ENCODE results near the gene TAGLN2.

GRCh38 chr1:159951016-159951415 lies 25.7 kb upstream of the TAGLN2 start:
- no peak for TF ChIP-seq ELF4 (CRISPR knock-in tag; IDR thresholded peaks at IDR 0.05; ENCODE audit: low read depth)
- TF ChIP-seq KAT7 (CRISPR knock-in tag; IDR thresholded peaks at IDR 0.05; ENCODE audit: borderline replicate concordance) = no peak
- TF ChIP-seq ATF2 (CRISPR knock-in tag; IDR thresholded peaks at IDR 0.05; ENCODE audit: borderline replicate concordance, low read depth) = no peak
- no peak for TF ChIP-seq CTCF (IDR thresholded peaks at IDR 0.05)
- no peak for TF ChIP-seq NFYB (CRISPR knock-in tag; conservative IDR thresholded peaks at IDR 0.05; ENCODE audit: low read depth)
- TF ChIP-seq NR1H2 (CRISPR knock-in tag; IDR thresholded peaks at IDR 0.05) = no peak
- no peak for TF ChIP-seq ZBTB43 (CRISPR knock-in tag; IDR thresholded peaks at IDR 0.05)
- TF ChIP-seq TCF7 (CRISPR knock-in tag; IDR thresholded peaks at IDR 0.05; ENCODE audit: low read depth) = no peak
- no peak for TF ChIP-seq MAX (CRISPR knock-in tag; IDR thresholded peaks at IDR 0.05)
- TF ChIP-seq ARID4B (CRISPR knock-in tag; IDR thresholded peaks at IDR 0.05; ENCODE audit: borderline replicate concordance) = no peak
- no peak for TF ChIP-seq MYBL2 (CRISPR knock-in tag; IDR thresholded peaks at IDR 0.05)
- no peak for TF ChIP-seq MXD4 (CRISPR knock-in tag; IDR thresholded peaks at IDR 0.05; ENCODE audit: borderline replicate concordance)
- no peak for TF ChIP-seq RORB (CRISPR knock-in tag; IDR thresholded peaks at IDR 0.05)
- no peak for TF ChIP-seq JUN (CRISPR knock-in tag; IDR thresholded peaks at IDR 0.05)
